Subcutaneous adipose tissue (tissue), 4 donors: ENCODE measurements around the gene TMEM87B. TPM values are rescaled to one million over a fixed set of nuclear protein-coding genes. Genes with fewer than 3 reads are reported as not detected.

ENCODE experiments used
- total RNA-seq, 4 donors: library from RNA; depleted of rRNA; stranded (reverse); fragments of >200 nt; gene quantifications; one replicate each; pipeline ENCODE4 v1.1.0, GENCODE V29; 2016
- TF ChIP-seq, protein P1 (sequence below): fragments of 450-650 bp; IDR thresholded peaks from one replicate; pipeline ENCODE4 v1.5.1; 2016; ENCODE audit warnings: low read depth, mild to moderate bottlenecking, control low read depth, antibody characterized with exemption, moderate library complexity

The TMEM87B gene
- total RNA-seq, 4 donors from 2014 or later: 13.6 to 27.5 (median 20.6) TPM

DNA sequence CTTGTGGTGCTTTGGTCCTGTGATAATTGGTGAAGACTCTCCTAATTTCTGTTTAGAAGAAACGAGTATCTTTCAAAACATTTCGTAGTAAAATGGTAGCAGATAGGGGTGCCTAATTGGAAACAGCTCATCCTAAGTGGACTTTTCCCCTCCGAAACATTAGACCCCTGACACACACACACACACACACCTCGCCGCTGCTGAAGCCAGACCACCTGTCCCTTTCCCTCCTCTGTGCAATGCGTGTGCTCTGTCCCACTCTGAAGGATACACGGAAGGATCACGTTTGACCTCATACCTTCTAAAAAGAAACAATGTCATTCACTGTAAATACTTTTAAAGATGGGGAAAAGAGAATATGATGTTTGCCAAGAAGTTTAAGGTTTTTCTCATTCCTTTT lies 36.2 kb upstream of the TMEM87B start:
- TF ChIP-seq, protein P1, sequence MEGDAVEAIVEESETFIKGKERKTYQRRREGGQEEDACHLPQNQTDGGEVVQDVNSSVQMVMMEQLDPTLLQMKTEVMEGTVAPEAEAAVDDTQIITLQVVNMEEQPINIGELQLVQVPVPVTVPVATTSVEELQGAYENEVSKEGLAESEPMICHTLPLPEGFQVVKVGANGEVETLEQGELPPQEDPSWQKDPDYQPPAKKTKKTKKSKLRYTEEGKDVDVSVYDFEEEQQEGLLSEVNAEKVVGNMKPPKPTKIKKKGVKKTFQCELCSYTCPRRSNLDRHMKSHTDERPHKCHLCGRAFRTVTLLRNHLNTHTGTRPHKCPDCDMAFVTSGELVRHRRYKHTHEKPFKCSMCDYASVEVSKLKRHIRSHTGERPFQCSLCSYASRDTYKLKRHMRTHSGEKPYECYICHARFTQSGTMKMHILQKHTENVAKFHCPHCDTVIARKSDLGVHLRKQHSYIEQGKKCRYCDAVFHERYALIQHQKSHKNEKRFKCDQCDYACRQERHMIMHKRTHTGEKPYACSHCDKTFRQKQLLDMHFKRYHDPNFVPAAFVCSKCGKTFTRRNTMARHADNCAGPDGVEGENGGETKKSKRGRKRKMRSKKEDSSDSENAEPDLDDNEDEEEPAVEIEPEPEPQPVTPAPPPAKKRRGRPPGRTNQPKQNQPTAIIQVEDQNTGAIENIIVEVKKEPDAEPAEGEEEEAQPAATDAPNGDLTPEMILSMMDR: no peak

DNA sequence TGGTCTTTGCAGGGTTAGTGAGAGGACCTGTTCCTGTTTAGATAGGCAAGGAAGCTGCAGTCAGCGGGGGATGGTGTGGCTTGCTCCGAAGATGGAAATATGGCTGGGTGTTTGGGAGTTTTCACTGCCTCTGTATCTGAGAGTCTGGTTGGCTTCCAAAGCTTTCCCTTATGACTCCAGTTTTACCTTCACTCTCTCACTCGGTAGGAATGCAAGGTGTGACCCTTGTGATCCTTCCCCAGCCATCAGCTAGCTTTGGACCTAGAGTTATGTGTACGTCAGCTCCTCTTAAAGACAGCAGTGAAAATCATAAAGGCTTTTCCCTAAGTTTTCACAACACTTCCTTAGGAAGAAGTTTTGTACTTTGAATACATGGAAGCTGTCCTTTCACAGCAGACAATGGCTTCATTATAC lies 35.5 kb upstream of the TMEM87B start:
- TF ChIP-seq, protein P1: no peak

DNA sequence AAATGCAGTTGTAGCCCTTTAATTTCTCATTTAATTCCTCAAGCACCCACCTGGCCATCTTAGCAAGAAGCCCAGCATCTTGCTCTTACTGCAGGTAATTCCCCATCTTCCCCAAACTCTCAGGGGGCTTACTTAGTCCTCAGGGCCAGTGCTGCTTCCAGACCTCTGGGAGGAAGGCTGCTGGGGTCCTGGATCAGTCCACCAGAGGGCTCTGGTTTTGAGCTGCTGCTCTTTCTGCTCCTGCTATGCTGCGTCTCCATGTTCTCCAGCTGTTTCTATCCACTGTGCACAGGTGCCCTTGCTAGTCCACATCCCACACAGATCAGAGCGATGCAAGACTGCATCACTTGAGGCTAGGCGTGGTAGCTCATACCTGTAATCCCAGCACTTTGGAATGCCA lies 34.5 kb upstream of the TMEM87B start:
- TF ChIP-seq, protein P1: no peak

DNA sequence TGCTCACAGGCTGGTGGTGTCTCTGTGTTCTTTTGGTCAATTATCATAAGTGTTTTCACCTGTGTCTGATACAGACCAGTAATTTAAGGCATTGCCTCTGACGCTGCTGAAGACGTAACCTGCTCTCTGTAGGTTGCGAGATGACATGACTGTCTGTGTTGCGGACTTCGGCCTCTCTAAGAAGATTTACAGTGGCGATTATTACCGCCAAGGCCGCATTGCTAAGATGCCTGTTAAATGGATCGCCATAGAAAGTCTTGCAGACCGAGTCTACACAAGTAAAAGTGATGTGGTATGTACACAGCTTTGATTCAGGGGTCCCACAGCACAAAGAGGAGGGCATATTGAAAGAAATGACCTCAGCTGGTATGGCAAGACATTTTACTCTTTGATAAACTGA lies 33.8 kb upstream of the TMEM87B start:
- TF ChIP-seq, protein P1: no peak

DNA sequence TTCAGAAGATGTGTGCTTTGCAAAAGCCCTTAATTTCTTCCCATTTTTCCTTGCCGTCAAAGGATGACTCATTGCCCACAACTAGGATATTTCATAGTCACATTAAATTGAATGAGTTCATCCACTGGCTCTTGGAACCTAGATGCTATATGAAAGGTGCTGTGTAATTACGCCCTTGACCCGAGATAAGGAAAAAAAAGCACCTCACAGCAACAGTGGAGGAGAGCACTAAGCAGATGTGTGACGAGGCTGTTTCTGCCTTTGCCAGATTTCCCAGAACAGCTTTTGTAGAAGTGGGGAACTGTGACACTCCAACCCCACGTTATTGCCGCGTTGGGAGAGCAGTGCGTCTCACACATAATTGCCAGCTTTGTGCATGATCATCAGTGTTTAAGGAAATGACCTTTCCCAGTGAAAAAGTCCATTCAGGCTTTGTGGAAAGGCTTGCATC lies 33.3 kb upstream of the TMEM87B start:
- TF ChIP-seq, protein P1: no peak

DNA sequence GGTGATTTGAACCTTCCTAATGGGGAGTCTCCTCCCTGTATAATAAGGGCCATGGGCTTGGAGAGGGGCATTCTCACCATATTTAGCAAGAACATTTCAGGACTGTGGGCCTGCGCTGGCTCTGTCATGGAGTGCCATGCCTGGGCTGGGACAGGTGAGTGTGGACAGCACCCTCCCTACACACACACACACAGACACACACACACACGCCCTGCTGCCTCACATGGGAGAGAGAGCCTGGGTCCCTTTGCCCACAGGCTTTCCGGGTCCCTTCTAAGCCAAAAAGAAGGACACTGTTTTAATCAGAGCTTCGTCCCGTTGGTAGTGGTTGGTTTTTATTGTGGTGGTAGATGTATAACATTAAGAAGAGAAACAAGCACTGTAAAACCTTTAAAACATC lies 31.4 kb upstream of the TMEM87B start:
- TF ChIP-seq, protein P1: no peak

DNA sequence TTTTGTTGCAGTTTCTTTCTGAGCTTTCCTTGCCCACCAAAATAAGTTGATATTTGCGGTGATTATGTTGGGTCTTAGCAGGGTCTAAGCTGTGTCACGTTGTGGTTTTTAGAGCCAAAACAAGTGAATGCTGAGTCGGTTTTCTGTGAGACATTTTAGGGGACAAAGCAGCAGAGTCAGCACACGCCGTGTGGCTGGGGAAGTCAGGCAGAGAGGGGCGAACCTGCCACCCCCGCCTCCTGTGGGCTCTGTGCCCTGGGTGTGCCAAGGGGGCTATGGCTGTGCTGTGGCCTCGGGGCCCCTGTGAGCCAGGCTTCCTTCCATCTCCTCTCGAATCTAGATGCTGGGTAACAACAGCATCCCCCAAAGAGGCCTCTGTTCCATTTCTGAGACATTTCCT lies 30.8 kb upstream of the TMEM87B start:
- TF ChIP-seq, protein P1: no peak
